ENCODE data around the gene COX7A2L. TPM values are rescaled to one million over a fixed set of nuclear protein-coding genes. Genes with fewer than 3 reads are reported as not detected.
"Not testable (repeated sequence)": the region's sequence is repeated elsewhere in the genome, so short reads cannot be mapped to it uniquely, and the experiment has no call there.

The COX7A2L gene
- total RNA-seq, 1 donor from 2014 or later: 94.6 TPM

- intact Hi-C loops (cut with DNase I): no loop called here
- no peak for DNase-seq (ENCODE audit: low spot score)
These were observed 8.7 kb upstream of the COX7A2L start for GRCh38 chr2:42369532-42370229.

GRCh38 chr2:42368817-42369531 is 8.0 kb upstream of the COX7A2L start:
- DNase-seq (ENCODE audit: low spot score): no peak
- intact Hi-C loops (cut with DNase I): no loop called here

- DNase-seq (ENCODE audit: low spot score): no peak
- intact Hi-C loops (cut with DNase I): no loop called here
These were observed 6.8 kb upstream of the COX7A2L start for GRCh38 chr2:42367835-42368234.

GRCh38 chr2:42366411-42366810 is 5.4 kb upstream of the COX7A2L start:
- intact Hi-C loops (cut with DNase I): no loop called here

GRCh38 chr2:42364658-42365057 is 3.6 kb upstream of the COX7A2L start:
- intact Hi-C loops (cut with DNase I): no loop called here
- DNase-seq (ENCODE audit: low spot score): no peak

More at GRCh38 chr2:42366411-42366810, 5.4 kb upstream of the COX7A2L start:
- no peak for DNase-seq (ENCODE audit: low spot score)

GRCh38 chr2:42363413-42363812 is 2.4 kb upstream of the COX7A2L start:
- no peak for DNase-seq (ENCODE audit: low spot score)
- intact Hi-C loops (cut with DNase I): no loop called here

GRCh38 chr2:42361728-42362283 is 789 bp upstream of the COX7A2L start:
- intact Hi-C loops (cut with DNase I): loop anchor here (2.0 kb wide), 1 partner anchor 265 kb away; no protein-coding TSS in a partner anchor
- DNase-seq (ENCODE audit: low spot score): no peak

GRCh38 chr2:42360493-42360889 is 526 bp downstream of the COX7A2L start:
- DNase-seq (ENCODE audit: low spot score): no peak
- intact Hi-C loops (cut with DNase I): loop anchor here (2.0 kb wide), 1 partner anchor 264 kb away; no protein-coding TSS in a partner anchor

GRCh38 chr2:42359965-42360483 is 993 bp downstream of the COX7A2L start:
- intact Hi-C loops (cut with DNase I): loop anchor here (2.0 kb wide), 1 partner anchor 263 kb away; no protein-coding TSS in a partner anchor
- DNase-seq (ENCODE audit: low spot score): no peak

- no peak for DNase-seq (ENCODE audit: low spot score)
- intact Hi-C loops (cut with DNase I): no loop called here
These were observed 1.6 kb downstream of the COX7A2L start for GRCh38 chr2:42359304-42359964.

- intact Hi-C loops (cut with DNase I): no loop called here
- DNase-seq (ENCODE audit: low spot score): no peak
These were observed 7.1 kb downstream of the COX7A2L start for GRCh38 chr2:42353792-42354429.

GRCh38 chr2:42351864-42352263 is 9.2 kb downstream of the COX7A2L start:
- DNase-seq (ENCODE audit: low spot score): no peak

GRCh38 chr2:42350434-42351063 is 10.5 kb downstream of the COX7A2L start:
- DNase-seq (ENCODE audit: low spot score): no peak
- intact Hi-C loops (cut with DNase I): no loop called here

More at GRCh38 chr2:42351864-42352263, 9.2 kb downstream of the COX7A2L start:
- intact Hi-C loops (cut with DNase I): no loop called here

GRCh38 chr2:42348113-42348805 is 12.8 kb downstream of the COX7A2L start:
- intact Hi-C loops (cut with DNase I): no loop called here
- DNase-seq (ENCODE audit: low spot score): no peak

GRCh38 chr2:42347518-42347917 is 13.5 kb downstream of the COX7A2L start:
- DNase-seq (ENCODE audit: low spot score); intact Hi-C loops (cut with DNase I): not testable (repeated sequence)

- DNase-seq (ENCODE audit: low spot score); intact Hi-C loops (cut with DNase I): not testable (repeated sequence)
These were observed 14.2 kb downstream of the COX7A2L start for GRCh38 chr2:42346856-42347255.

GRCh38 chr2:42345986-42346385 is 15.0 kb downstream of the COX7A2L start:
- DNase-seq (ENCODE audit: low spot score): no peak
- intact Hi-C loops (cut with DNase I): no loop called here

GRCh38 chr2:42342795-42343241 is 18.2 kb downstream of the COX7A2L start:
- intact Hi-C loops (cut with DNase I): no loop called here
- DNase-seq (ENCODE audit: low spot score): no peak

Measured in cardiac septum (tissue), 1 donor.